Stimulated activated CD4-positive, alpha-beta T cell treated with anti-CD3 and anti-CD28 coated beads, Interleukin-12 subunit alpha, Interleukin-12 subunit beta, amount 100 ng/mL, for 48 hours (primary cell): ENCODE results near the gene SEMA5B.

Experiments used
- DNase-seq, 3 donors: peaks; one replicate each; pipeline ENCODE4 v3.0.0-alpha.2; 2020; ENCODE audit warnings: low read depth in 2 of 3, low spot score in 1 of 3

The SEMA5B gene

GRCh38 chr3:122945230-122945629 is 82.3 kb downstream of the SEMA5B start:
- no peak for DNase-seq

GRCh38 chr3:122944671-122945161 is 82.8 kb downstream of the SEMA5B start:
- no peak for DNase-seq

GRCh38 chr3:122943828-122944190 is 83.8 kb downstream of the SEMA5B start:
- DNase-seq: no peak

GRCh38 chr3:122942937-122943827 is 84.4 kb downstream of the SEMA5B start:
- peak in 2 of 3 donors; percentile 27 to 35 for DNase-seq

- no peak for DNase-seq
These were observed 85.3 kb downstream of the SEMA5B start for GRCh38 chr3:122942239-122942638.

DNA sequence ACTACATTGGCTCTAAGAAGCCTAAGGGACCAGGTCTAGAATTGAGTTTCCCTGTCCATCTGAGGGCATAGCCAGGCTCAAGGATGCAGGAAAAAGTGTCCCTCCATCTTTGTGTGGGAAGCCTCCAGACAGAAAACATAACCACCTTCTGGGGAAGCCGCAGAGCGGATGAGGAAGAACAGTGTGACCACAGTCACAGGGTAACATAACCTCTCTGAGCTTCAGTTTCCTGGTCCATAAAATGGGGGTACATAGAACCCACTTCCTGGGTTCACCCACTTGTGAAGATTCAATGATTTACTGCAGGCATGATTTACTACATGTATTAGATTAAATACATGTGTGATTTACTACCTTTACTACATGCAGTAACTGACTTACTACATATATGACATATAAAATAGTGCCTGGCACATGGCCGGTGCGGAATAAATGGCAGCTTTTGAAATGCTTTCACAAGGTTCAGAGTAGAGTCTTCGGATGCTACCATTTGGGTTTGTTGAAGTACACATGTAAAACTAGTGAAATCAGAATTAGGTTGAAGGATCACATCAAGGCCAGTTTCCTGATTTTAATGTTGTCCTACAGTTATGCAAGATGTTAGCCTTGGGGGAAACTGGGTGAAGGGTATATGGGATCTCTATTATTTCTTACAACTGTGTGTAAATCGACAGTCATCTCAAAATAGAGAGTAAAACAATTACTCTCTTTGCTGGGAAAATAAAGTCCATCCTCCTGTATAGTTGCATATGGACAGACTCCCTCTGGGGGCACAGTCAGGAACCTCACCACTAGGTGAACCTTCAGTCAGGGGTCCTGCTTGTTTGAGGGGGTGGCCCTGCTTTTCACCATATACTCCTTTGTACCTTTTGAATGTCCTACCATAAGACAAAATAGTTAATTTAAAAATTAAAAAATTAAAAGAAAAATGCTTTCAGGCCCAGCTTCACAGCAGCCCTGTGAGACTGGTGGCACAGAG is 86.0 kb downstream of the SEMA5B start:
- DNase-seq: no peak

DNA sequence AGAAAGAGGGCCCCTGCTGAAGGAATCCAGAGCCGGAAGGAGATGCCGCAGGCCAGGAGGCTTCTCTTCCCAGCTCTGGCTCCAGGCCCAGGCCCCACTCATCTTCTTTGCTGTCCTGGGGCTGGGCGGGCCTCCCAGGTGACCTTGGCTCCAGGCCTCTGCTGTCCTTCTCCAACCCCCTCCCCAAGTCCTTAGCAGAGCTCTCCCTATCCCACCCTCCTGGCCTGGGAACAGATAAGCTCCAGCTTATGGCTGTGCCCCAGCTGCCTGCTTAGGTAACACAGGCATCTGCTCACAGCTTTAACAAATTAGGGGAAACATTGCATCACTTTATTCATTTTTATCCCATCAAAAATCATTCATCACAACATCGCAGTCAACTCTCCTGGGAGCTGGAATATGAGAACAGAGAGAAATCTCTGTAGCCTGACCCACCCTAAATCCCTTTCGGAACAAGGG is 86.9 kb downstream of the SEMA5B start:
- DNase-seq: no peak

DNA sequence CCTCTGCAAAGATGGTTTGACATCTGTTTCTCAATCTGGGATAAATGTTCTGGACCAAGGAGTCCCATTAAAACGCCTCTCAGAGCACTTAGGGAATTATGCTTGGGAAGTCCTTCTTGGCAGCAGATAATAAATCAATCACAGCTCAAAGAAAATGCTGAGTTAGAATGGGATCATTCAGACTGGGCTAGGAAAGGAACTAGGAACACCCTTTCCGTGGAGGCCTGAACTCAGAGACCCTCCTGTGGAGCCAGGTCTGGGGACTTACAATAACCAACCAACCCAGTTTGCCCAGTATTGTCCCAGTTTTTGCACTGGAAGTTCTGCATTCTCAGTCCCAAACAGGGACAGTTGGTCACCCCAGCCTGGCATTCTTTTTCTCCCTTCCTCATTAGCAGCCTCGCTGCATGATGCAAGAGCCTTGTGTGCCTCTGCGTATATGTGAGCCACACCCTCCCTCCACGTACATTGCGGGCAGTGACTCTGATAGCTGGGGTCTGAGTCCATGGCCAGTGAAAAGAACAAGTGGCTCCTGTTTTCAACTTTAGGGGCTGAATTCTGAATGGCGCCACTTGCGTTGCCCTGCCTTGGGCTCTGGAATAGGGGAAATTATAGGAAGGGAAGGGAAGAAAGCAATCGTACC is 88.7 kb downstream of the SEMA5B start:
- no peak for DNase-seq

- no peak for DNase-seq
These were observed 89.8 kb downstream of the SEMA5B start for GRCh38 chr3:122937745-122938144.

DNA sequence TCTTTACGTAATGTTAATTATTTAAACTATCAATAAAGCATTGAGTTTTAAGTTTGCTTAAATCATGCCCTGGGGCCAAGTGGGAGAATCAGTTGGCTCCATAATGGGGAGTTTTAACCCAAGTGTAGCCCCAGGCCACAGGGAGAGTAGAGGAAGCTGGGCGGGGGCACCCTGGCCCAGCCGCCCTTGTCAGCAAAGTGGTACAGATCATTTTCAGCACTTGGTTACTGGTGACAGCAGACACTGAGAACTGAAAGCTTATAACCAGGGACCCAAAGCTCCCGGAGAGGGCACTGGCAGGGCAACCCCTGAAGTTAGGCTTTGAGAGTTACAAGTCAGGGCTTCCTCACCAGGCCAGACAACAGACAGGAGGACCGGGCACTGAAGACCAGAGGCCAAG is 90.6 kb downstream of the SEMA5B start:
- DNase-seq: no peak

DNA sequence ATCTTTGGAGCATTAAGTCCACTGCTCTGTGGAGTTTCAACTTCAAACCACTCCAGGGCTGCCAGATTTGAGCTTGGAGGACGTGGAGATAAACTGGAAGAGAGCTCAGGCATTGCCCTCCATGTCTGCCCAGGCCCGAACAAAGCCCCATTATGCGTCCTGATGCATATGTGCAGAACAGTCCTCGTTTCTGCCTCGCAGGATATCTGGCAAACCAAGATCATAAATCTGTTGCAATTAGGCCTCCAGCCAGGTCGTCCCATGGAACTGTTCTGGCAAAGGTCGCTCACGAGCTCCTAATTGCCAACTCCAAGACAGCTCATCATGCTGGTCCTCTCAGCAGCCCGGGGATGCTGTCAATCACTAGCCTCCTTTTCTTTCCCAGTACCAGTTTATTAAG is 91.2 kb downstream of the SEMA5B start:
- no peak for DNase-seq

- no peak for DNase-seq
These were observed 93.3 kb downstream of the SEMA5B start for GRCh38 chr3:122934251-122934650.

DNA sequence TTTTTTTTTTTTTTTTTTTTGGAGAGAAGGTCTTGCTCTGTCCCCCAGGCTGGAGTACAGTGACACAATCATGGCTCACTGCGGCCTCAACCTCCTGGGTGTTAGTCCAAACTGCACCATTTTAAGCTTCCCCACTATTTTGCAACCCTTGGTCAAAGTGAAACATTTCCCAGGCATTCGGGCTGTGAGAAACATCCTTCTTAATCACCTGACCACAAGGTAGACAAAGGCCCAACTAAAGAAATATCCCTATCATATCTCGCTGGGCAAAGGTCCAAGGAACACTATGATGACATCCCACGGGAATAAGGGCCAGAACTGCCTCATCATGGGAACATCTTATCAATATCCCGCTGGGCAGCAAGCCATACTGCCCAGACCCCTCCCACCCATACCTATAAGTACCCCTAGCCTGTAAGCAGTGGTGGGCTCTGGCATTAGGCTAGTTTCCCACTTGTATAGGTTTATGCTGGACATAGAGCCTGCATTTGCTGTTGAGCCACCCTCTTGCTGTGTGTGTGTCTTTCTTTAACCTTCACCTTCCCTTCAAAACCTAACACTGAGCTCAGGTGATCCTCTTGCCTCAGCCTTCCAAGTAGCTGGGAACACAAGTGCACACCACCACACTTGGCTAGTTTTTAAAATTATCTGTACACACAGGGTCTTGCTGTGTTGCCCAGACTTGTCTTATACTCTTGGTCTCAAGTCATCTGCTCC is 95.2 kb downstream of the SEMA5B start:
- no peak for DNase-seq

DNA sequence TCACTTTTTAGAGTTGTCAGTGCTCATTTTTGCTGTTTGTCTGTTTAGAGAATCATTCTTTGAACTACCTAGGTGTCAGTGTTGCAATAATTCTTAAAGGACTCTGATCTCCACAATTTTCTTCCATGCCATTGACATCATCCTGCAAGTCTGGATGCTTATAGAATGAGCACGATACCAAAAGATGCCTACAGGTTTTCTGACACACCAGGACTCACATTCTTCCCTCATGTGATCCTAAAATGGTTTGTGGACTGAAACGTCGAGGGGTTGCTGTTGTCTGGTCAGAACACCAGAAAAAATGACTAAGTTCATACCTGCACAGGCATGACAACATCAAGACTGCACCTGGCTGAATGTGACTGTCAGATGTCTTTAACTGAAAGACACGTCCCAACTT is 95.9 kb downstream of the SEMA5B start:
- no peak for DNase-seq

GRCh38 chr3:122930063-122930997 is 97.2 kb downstream of the SEMA5B start:
- no peak for DNase-seq

DNA sequence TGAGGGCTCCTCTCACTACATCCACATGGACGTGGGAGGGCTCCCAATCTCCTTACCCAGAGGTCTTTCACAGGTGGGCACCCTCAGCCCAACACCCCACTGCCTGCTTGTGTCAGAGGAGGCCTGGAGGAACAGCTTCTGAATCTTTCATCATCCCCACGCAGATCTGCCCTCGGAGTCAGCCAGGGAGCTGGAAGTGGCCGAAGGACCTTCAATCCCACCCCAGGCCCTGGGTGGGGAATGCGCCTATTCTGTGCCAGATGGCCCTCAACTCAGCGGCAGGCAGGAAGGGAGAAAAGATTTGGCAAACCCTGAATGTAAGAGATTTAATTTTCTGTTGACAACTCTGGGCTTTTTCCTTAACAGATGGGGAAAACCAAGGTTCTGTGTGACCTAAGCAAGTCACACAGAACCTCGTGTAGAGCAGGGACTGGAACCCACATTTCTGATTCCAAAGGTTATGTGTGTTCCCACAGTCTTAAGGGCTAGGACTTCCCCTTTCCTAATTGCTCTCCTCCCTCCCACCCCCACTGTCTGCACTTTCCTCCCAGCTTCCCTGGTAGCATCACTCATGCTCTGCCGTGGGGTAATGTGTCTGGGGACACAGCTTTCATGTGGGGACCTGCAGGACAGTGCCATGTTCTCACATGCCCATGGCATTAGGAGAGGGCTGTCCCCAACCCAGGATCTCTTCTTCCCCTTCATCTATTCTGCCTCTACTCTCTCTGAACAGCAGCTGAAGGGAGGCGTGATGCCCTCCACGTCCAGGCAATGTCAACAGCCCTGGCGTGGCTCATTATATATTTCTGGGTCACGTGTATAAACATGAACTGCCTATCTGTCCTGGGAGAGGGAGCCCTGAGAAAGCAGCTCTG is 98.1 kb downstream of the SEMA5B start:
- no peak for DNase-seq

DNA sequence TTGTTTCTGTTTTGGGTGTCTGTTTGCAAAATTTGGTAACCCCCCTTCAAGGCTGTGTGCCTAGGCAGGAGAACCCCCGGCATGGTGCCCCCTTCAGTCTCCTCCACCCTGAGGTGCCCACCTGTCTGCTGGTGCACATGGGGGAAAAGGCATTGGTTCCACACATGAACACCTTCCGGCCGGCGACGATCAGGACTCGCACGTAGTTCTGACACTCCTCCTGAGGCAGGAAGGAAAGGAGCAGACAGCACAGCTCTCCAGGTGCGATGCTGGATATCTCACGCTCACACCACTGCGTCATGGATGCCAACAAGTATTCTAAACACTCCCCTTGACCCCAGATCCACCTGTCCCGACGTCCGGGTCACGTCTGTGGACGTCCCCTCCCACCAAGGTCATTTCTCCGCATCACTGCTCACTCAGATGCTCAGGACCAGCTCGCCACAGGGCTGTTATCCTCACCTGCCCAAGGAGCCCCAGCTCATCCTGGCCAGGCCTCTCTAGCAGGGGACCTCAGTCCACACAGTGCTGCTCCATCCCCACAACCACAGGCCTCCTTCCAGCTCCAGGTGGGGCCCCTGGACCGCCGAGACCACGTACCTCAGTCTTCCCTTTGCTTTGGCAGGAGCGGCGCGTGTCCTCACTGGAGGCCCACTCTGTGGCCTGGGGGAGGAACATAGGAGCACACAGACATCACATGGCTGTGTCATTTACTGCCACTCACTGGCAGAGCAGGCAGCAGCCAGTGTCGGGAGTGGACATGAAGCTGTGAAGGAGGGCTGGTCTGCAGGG is 99.0 kb downstream of the SEMA5B start:
- DNase-seq: no peak

- DNase-seq: no peak
These were observed 99.8 kb downstream of the SEMA5B start for GRCh38 chr3:122927726-122928125.
